C4-2B (cell line): Measurements from ENCODE around the gene FOXK1.

ENCODE experiments used
- ZFX ChIP-seq: fragments of 450-650 bp; IDR thresholded peaks from 2 replicates; pipeline ENCODE4 v1.6.1; 2017
- TF ChIP-seq, protein P1 (sequence below): fragments of 450-650 bp; conservative IDR thresholded peaks from 2 replicates; pipeline ENCODE4 v1.5.1; 2017; ENCODE audit warnings: mild to moderate bottlenecking

- TF ChIP-seq, protein P1, sequence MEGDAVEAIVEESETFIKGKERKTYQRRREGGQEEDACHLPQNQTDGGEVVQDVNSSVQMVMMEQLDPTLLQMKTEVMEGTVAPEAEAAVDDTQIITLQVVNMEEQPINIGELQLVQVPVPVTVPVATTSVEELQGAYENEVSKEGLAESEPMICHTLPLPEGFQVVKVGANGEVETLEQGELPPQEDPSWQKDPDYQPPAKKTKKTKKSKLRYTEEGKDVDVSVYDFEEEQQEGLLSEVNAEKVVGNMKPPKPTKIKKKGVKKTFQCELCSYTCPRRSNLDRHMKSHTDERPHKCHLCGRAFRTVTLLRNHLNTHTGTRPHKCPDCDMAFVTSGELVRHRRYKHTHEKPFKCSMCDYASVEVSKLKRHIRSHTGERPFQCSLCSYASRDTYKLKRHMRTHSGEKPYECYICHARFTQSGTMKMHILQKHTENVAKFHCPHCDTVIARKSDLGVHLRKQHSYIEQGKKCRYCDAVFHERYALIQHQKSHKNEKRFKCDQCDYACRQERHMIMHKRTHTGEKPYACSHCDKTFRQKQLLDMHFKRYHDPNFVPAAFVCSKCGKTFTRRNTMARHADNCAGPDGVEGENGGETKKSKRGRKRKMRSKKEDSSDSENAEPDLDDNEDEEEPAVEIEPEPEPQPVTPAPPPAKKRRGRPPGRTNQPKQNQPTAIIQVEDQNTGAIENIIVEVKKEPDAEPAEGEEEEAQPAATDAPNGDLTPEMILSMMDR, result no peak
- no peak for TF ChIP-seq ZFX
These were observed 33.3 kb downstream of the FOXK1 start for GRCh38 chr7:4715410-4715776.
